Epithelial cell of esophagus (primary cell): ENCODE results near the gene PPARGC1A.
A peak's percentile ranks its signal among the peaks of the same experiment; 100 is the strongest.

ENCODE experiments used
- DNase-seq: peaks from one replicate; pipeline ENCODE4 v3.0.0; 2010; ENCODE audit warnings: low read depth
- H3K4me3 ChIP-seq: 2 replicates; pipeline ENCODE4 v1.5.1; 2011; ENCODE audit warnings: mild to moderate bottlenecking, low read length, control low read depth
- CTCF ChIP-seq: IDR thresholded peaks from 2 replicates; pipeline ENCODE4 v1.5.1; 2011; ENCODE audit warnings: low read depth, mild to moderate bottlenecking, low read length, control low read depth, inconsistent platforms; ENCODE audit not compliant: insufficient read depth; ENCODE audit errors: missing control alignments

The PPARGC1A gene

GRCh38 chr4:23932186-23932585 is 42.3 kb upstream of the PPARGC1A start:
- H3K4me3 ChIP-seq, result no peak overlapping the region
- peak; percentile 2 for TF ChIP-seq CTCF
- no peak for DNase-seq

- no peak for TF ChIP-seq CTCF
- no peak overlapping the region for H3K4me3 ChIP-seq
- no peak for DNase-seq
Observed at GRCh38 chr4:23931489-23931830, 41.6 kb upstream of the PPARGC1A start.

GRCh38 chr4:23930750-23931488 is 41.1 kb upstream of the PPARGC1A start:
- H3K4me3 ChIP-seq, result no peak overlapping the region
- DNase-seq, result no peak
- TF ChIP-seq CTCF, result no peak

- H3K4me3 ChIP-seq, result no peak overlapping the region
- no peak for TF ChIP-seq CTCF
- no peak for DNase-seq
Observed at GRCh38 chr4:23929248-23929647, 39.4 kb upstream of the PPARGC1A start.

GRCh38 chr4:23924556-23924955 is 34.7 kb upstream of the PPARGC1A start:
- DNase-seq, result peak; percentile 34
- no peak overlapping the region for H3K4me3 ChIP-seq
- TF ChIP-seq CTCF, result no peak

GRCh38 chr4:23923840-23924239 is 34.0 kb upstream of the PPARGC1A start:
- DNase-seq, result peak; percentile 8
- no peak overlapping the region for H3K4me3 ChIP-seq
- peak; percentile 32 for TF ChIP-seq CTCF

GRCh38 chr4:23923141-23923540 is 33.3 kb upstream of the PPARGC1A start:
- no peak for TF ChIP-seq CTCF
- DNase-seq, result peak; percentile 70
- H3K4me3 ChIP-seq, result no peak overlapping the region
